Muscle layer of duodenum (tissue), 2 donors: ENCODE data around the gene PKP1.

Experiments used
- H3K27ac ChIP-seq: one replicate; pipeline ENCODE4 v1.7.0; 2013; ENCODE audit warnings: mild to moderate bottlenecking, low read length
- H3K27me3 ChIP-seq: one replicate; pipeline ENCODE4 v1.7.0; 2013; ENCODE audit warnings: low read depth, mild to moderate bottlenecking, control low read depth, low read length
- H3K36me3 ChIP-seq, 2 donors: one replicate each; pipeline ENCODE4 v1.7.0; 2013; ENCODE audit warnings: low read length in 2 of 2, control low read depth in 1 of 2, mild to moderate bottlenecking in 1 of 2; ENCODE audit not compliant: insufficient read depth in 2 of 2, control insufficient read depth in 1 of 2
- H3K4me1 ChIP-seq, 2 donors: one replicate each; pipeline ENCODE4 v1.7.0; 2013; ENCODE audit warnings: low read length in 2 of 2, mild to moderate bottlenecking in 2 of 2, control low read depth in 1 of 2, moderate library complexity in 1 of 2; ENCODE audit not compliant: insufficient read depth in 2 of 2, control insufficient read depth in 1 of 2
- H3K4me3 ChIP-seq, 2 donors: one replicate each; pipeline ENCODE4 v1.7.0; 2013; ENCODE audit warnings: low read length in 2 of 2, low read depth in 1 of 2, mild to moderate bottlenecking in 1 of 2
- H3K9me3 ChIP-seq, 2 donors: one replicate each; pipeline ENCODE4 v1.7.0; 2013; ENCODE audit warnings: low read length in 2 of 2, control low read depth in 1 of 2, mild to moderate bottlenecking in 1 of 2; ENCODE audit not compliant: control insufficient read depth in 1 of 2
- donor health status: healthy.

Gene PKP1

GRCh38 chr1:201272799-201273198 lies 10.5 kb upstream of the PKP1 start:
- no peaks in the 10 kb centered on the region for H3K4me1 ChIP-seq
- H3K27ac ChIP-seq, result no peak overlapping the region
- H3K36me3 ChIP-seq, result no peaks in the 10 kb centered on the region
- H3K27me3 ChIP-seq, result no peaks in the 10 kb centered on the region
- no peaks in the 10 kb centered on the region for H3K9me3 ChIP-seq
- H3K4me3 ChIP-seq, result no peak overlapping the region

GRCh38 chr1:201274616-201275252 lies 8.6 kb upstream of the PKP1 start:
- Histone ChIP-seq H3K4me1 (no peaks in the 10 kb centered on the region), H3K27me3 (no peaks in the 10 kb centered on the region), H3K9me3 (no peaks in the 10 kb centered on the region), H3K36me3 (no peaks in the 10 kb centered on the region), H3K27ac (no peak overlapping the region), H3K4me3 (no peak overlapping the region)

GRCh38 chr1:201275253-201275666 lies 8.0 kb upstream of the PKP1 start:
- H3K9me3 ChIP-seq, result no peaks in the 10 kb centered on the region
- no peaks in the 10 kb centered on the region for H3K36me3 ChIP-seq
- H3K4me1 ChIP-seq, result no peaks in the 10 kb centered on the region
- H3K4me3 ChIP-seq, result no peak overlapping the region
- no peak overlapping the region for H3K27ac ChIP-seq
- H3K27me3 ChIP-seq, result no peaks in the 10 kb centered on the region

GRCh38 chr1:201276891-201277290 lies 6.4 kb upstream of the PKP1 start:
- H3K36me3 ChIP-seq, result no peaks in the 10 kb centered on the region
- H3K4me1 ChIP-seq, result no peaks in the 10 kb centered on the region
- H3K4me3 ChIP-seq, result no peak overlapping the region
- H3K27me3 ChIP-seq, result peaks cover 4% of the 10 kb centered on the region
- no peak overlapping the region for H3K27ac ChIP-seq
- no peaks in the 10 kb centered on the region for H3K9me3 ChIP-seq

- Histone ChIP-seq H3K9me3 (no peaks in the 10 kb centered on the region), H3K36me3 (no peaks in the 10 kb centered on the region), H3K27me3 (peaks cover 9% of the 10 kb centered on the region), H3K27ac (no peak overlapping the region), H3K4me3 (no peak overlapping the region), H3K4me1 (no peaks in the 10 kb centered on the region)
Measured at GRCh38 chr1:201277441-201277840, 5.9 kb upstream of the PKP1 start.

- H3K9me3 ChIP-seq, result no peaks in the 10 kb centered on the region
- H3K4me3 ChIP-seq, result no peak overlapping the region
- peaks cover 0 to 7% of the 10 kb centered on the region in 2 donors for H3K4me1 ChIP-seq
- H3K36me3 ChIP-seq, result no peaks in the 10 kb centered on the region
- H3K27me3 ChIP-seq, result peaks cover 20% of the 10 kb centered on the region
- H3K27ac ChIP-seq, result no peak overlapping the region
Measured at GRCh38 chr1:201279313-201279712, 4.0 kb upstream of the PKP1 start.

- H3K9me3 ChIP-seq, result no peaks in the 10 kb centered on the region
- peaks cover 0 to 7% of the 10 kb centered on the region in 2 donors for H3K4me1 ChIP-seq
- H3K27me3 ChIP-seq, result peaks cover 24% of the 10 kb centered on the region
- no peaks in the 10 kb centered on the region for H3K36me3 ChIP-seq
- H3K4me3 ChIP-seq, result no peak overlapping the region
- H3K27ac ChIP-seq, result no peak overlapping the region
Measured at GRCh38 chr1:201280884-201281283, 2.4 kb upstream of the PKP1 start.

- H3K9me3 ChIP-seq, result no peaks in the 10 kb centered on the region
- H3K27me3 ChIP-seq, result peaks cover 24% of the 10 kb centered on the region
- H3K4me1 ChIP-seq, result peaks cover 0 to 7% of the 10 kb centered on the region in 2 donors
- no peak overlapping the region for H3K27ac ChIP-seq
- no peaks in the 10 kb centered on the region for H3K36me3 ChIP-seq
- no peak overlapping the region for H3K4me3 ChIP-seq
Measured at GRCh38 chr1:201281573-201281972, 1.7 kb upstream of the PKP1 start.

GRCh38 chr1:201282216-201282615 lies 1.1 kb upstream of the PKP1 start:
- H3K27ac ChIP-seq, result no peak overlapping the region
- H3K36me3 ChIP-seq, result no peaks in the 10 kb centered on the region
- peaks cover 24% of the 10 kb centered on the region for H3K27me3 ChIP-seq
- no peak overlapping the region for H3K4me3 ChIP-seq
- peaks cover 0 to 7% of the 10 kb centered on the region in 2 donors for H3K4me1 ChIP-seq
- no peaks in the 10 kb centered on the region for H3K9me3 ChIP-seq

- Histone ChIP-seq H3K4me3 (peak overlapping the region in 1 of 2 donors; percentile 54), H3K27ac (no peak overlapping the region), H3K27me3 (peaks cover 24% of the 10 kb centered on the region)
Measured at GRCh38 chr1:201283836-201284553, 689 bp downstream of the PKP1 start.

GRCh38 chr1:201284636-201285035 lies 1.3 kb downstream of the PKP1 start:
- no peak overlapping the region for H3K4me3 ChIP-seq
- no peak overlapping the region for H3K27ac ChIP-seq
- peaks cover 24% of the 10 kb centered on the region for H3K27me3 ChIP-seq
- H3K9me3 ChIP-seq, result no peaks in the 10 kb centered on the region
- H3K36me3 ChIP-seq, result no peaks in the 10 kb centered on the region
- peaks cover 0 to 7% of the 10 kb centered on the region in 2 donors for H3K4me1 ChIP-seq

More at GRCh38 chr1:201283836-201284553, 689 bp downstream of the PKP1 start:
- Histone ChIP-seq H3K4me1 (peaks cover 0 to 7% of the 10 kb centered on the region in 2 donors), H3K36me3 (no peaks in the 10 kb centered on the region), H3K9me3 (no peaks in the 10 kb centered on the region)
